HepG2 (cell line): ENCODE results near the gene CENPO. TPM values are rescaled to one million over a fixed set of nuclear protein-coding genes. Genes with fewer than 3 reads are reported as not detected.

ENCODE experiments used
- ATAD3A ChIP-seq: sonication (generic); formaldehyde crosslinking; IDR thresholded peaks from 2 replicates; pipeline ENCODE4 v1.4.0; 2020; ENCODE audit warnings: missing genetic modification reagents
- BCL6 ChIP-seq: IDR thresholded peaks from 2 replicates; pipeline ENCODE4 v1.6.1; 2016; ENCODE audit warnings: missing genetic modification reagents, missing compliant biosample characterization
- CENPT ChIP-seq: sonication (generic); formaldehyde crosslinking; IDR thresholded peaks from 2 replicates; pipeline ENCODE4 v1.8.0; 2022; ENCODE audit warnings: low read depth, mild to moderate bottlenecking, moderate library complexity, missing genetic modification reagents
- ELF4 ChIP-seq: sonication (generic); formaldehyde crosslinking; IDR thresholded peaks from 2 replicates; pipeline ENCODE4 v1.5.0; 2020; ENCODE audit warnings: missing genetic modification reagents, mild to moderate bottlenecking, moderate library complexity, borderline replicate concordance
- FOXP4 ChIP-seq: sonication (generic); formaldehyde crosslinking; IDR thresholded peaks from 2 replicates; pipeline ENCODE4 v1.4.0; 2020; ENCODE audit warnings: missing genetic modification reagents
- GABPA ChIP-seq, 2 experiments: IDR thresholded peaks; 2 replicates each; pipeline ENCODE4 v1.6.1; 2011 to 2016; ENCODE audit warnings: low read depth in 2 of 2, low read length in 1 of 2, missing biosample characterization in 1 of 2, missing genetic modification characterization in 1 of 2
- MED1 ChIP-seq: sonication (generic); formaldehyde crosslinking; IDR thresholded peaks from 2 replicates; pipeline ENCODE4 v1.4.0; 2020; ENCODE audit warnings: missing genetic modification reagents
- MED8 ChIP-seq: sonication (generic); formaldehyde crosslinking; IDR thresholded peaks from 2 replicates; pipeline ENCODE4 v1.8.1; 2023; ENCODE audit warnings: mild to moderate bottlenecking, missing genetic modification reagents; ENCODE audit not compliant: insufficient replicate concordance
- NONO ChIP-seq, 2 experiments: fragments of 450-650 bp in 1 of 2; sonication (generic) in 1 of 2; formaldehyde crosslinking in 1 of 2; IDR thresholded peaks in 1 of 2; conservative IDR thresholded peaks in 1 of 2; 2 replicates each; pipeline versions ENCODE4 v1.6.1 to v1.8.0; 2017 to 2022; ENCODE audit warnings: mild to moderate bottlenecking in 1 of 2, missing genetic modification reagents in 1 of 2, moderate library complexity in 1 of 2
- RBFOX2 ChIP-seq: fragments of 200-400 bp; formaldehyde crosslinking; IDR thresholded peaks from 2 replicates; pipeline ENCODE4 v1.6.1; 2017; ENCODE audit warnings: low read depth, mild to moderate bottlenecking, low read length
- RELA ChIP-seq: sonication (generic); formaldehyde crosslinking; IDR thresholded peaks from 2 replicates; pipeline ENCODE4 v1.4.0; 2020; ENCODE audit warnings: missing genetic modification reagents
- SIX4 ChIP-seq: sonication (generic); formaldehyde crosslinking; IDR thresholded peaks from 2 replicates; pipeline ENCODE4 v1.4.0; 2020; ENCODE audit warnings: missing genetic modification reagents
- TBP ChIP-seq: sonication (generic); formaldehyde crosslinking; IDR thresholded peaks from 2 replicates; pipeline ENCODE4 v1.5.0; 2020; ENCODE audit warnings: missing genetic modification reagents
- TEF ChIP-seq: sonication (generic); formaldehyde crosslinking; IDR thresholded peaks from 2 replicates; pipeline ENCODE4 v1.5.0; 2020; ENCODE audit warnings: missing genetic modification reagents
- ZBED4 ChIP-seq: sonication (generic); formaldehyde crosslinking; IDR thresholded peaks from 2 replicates; pipeline ENCODE4 v1.4.0; 2020; ENCODE audit warnings: missing genetic modification reagents, borderline replicate concordance
- ZNF615 ChIP-seq: sonication (generic); formaldehyde crosslinking; IDR thresholded peaks from 2 replicates; pipeline ENCODE4 v1.5.0; 2020; ENCODE audit warnings: mild to moderate bottlenecking, missing genetic modification reagents, borderline replicate concordance
- ZNF629 ChIP-seq: sonication (generic); formaldehyde crosslinking; conservative IDR thresholded peaks from 2 replicates; pipeline ENCODE4 v1.5.0; 2020; ENCODE audit warnings: missing genetic modification reagents
- ZNF691 ChIP-seq: sonication (generic); formaldehyde crosslinking; IDR thresholded peaks from 2 replicates; pipeline ENCODE4 v1.4.0; 2020; ENCODE audit warnings: missing genetic modification reagents, low read depth, mild to moderate bottlenecking, borderline replicate concordance
- ZNF713 ChIP-seq: sonication (generic); formaldehyde crosslinking; IDR thresholded peaks from 2 replicates; pipeline ENCODE4 v1.4.0; 2020; ENCODE audit warnings: mild to moderate bottlenecking, missing genetic modification reagents
- ZNF746 ChIP-seq: sonication (generic); formaldehyde crosslinking; IDR thresholded peaks from 2 replicates; pipeline ENCODE4 v1.8.0; 2022; ENCODE audit warnings: mild to moderate bottlenecking, missing genetic modification reagents
- ZNF775 ChIP-seq: sonication (generic); formaldehyde crosslinking; IDR thresholded peaks from 2 replicates; pipeline ENCODE4 v1.4.0; 2020; ENCODE audit warnings: missing genetic modification reagents, mild to moderate bottlenecking, moderate library complexity, borderline replicate concordance
- polyA plus RNA-seq, 8 experiments: library from polyadenylated mRNA; depleted of rRNA in 3 of 8; stranded (reverse) in 7 of 8; unstranded in 1 of 8; fragments of >200 nt; fragmentation: Illumina TruSeq in 4 of 8; extraction: Trizol in 4 of 8; gene quantifications; 2 replicates each; pipeline versions ENCODE4 v1.2.1 to v1.2.3, GENCODE V29; 2011 to 2016; ENCODE audit warnings: low read depth in 4 of 8, missing spikeins in 1 of 8, mixed read lengths in 1 of 8; ENCODE audit not compliant: insufficient read depth in 1 of 8
- total RNA-seq, 5 experiments: library from RNA; depleted of rRNA; stranded (reverse); fragments of >200 nt; fragmentation: Illumina TruSeq; extraction: Trizol; gene quantifications; 2 replicates each; pipeline ENCODE4 v1.2.3, GENCODE V29; 2016; ENCODE audit warnings: low read depth in 1 of 5

CENPO gene
- total and polyA plus RNA-seq, 2 of the 13 experiments (the other 11 are each of a cell fraction or from before 2014, with no cell fraction given): 19.7 to 35.5 TPM

- TF ChIP-seq ZNF629 (CRISPR knock-in tag) (peak; percentile 3; the same call in 1 of the 2 replicates), CENPT (peak; percentile 45; the same call in 1 of the 2 replicates), ELF4 (CRISPR knock-in tag) (peak; percentile 87), ZNF775 (CRISPR knock-in tag) (peak; percentile 83; the same call in 1 of the 2 replicates), MED8 (CRISPR knock-in tag) (peak; percentile 73), RELA (CRISPR knock-in tag) (no peak; the same call in 1 of the 2 replicates), MED1 (CRISPR knock-in tag) (peak; percentile 83), ZBED4 (CRISPR knock-in tag) (peak; percentile 59), GABPA (IDR thresholded peaks at IDR 0.05; ENCODE audit: low read depth, low read length) (peak; percentile 46), GABPA (CRISPR knock-in tag; IDR thresholded peaks at IDR 0.05; ENCODE audit: low read depth) (peak; percentile 86), ATAD3A (CRISPR knock-in tag) (no peak), ZNF713 (CRISPR knock-in tag) (no peak), FOXP4 (CRISPR knock-in tag) (no peak), BCL6 (CRISPR knock-in tag) (peak; percentile 31; the same call in 1 of the 2 replicates), TEF (CRISPR knock-in tag) (peak; percentile 57; the same call in 1 of the 2 replicates), ZNF615 (CRISPR knock-in tag) (peak; percentile 95; the same call in 1 of the 2 replicates), ZNF691 (peak; percentile 86), ZNF746 (CRISPR knock-in tag) (peak; percentile 47; the same call in 1 of the 2 replicates), SIX4 (CRISPR knock-in tag) (peak; percentile 41; the same call in 1 of the 2 replicates), NONO (IDR thresholded peaks at IDR 0.05) (no peak), NONO (CRISPR knock-in tag; conservative IDR thresholded peaks at IDR 0.05) (peak; percentile 98), TBP (CRISPR knock-in tag) (0 out of 2 replicates have a peak, but pooled peaks have one; percentile 62), RBFOX2 (peak; percentile 98)
These were observed at the start of gene CENPO, which contains the start of gene PTRHD1 (continued) for GRCh38 chr2:24792874-24793760.
